ENCODE results near the gene CCDC183. TPM values are rescaled to one million over a fixed set of nuclear protein-coding genes. Genes with fewer than 3 reads are reported as not detected.

Gene CCDC183
- total RNA-seq, 2 donors from 2014 or later = 3.3 to 14.5 TPM

- H3K27ac ChIP-seq = peak overlapping the region in 3 of 4 donors; percentile 76 to 91 (median 87)
- WGBS, 2 donors = 70 to 78% methylated on average over 12 to 25 of the region's 25 CpGs
- no peak for ATAC-seq
Observed at GRCh38 chr9:136806631-136807201, 10.6 kb downstream of the CCDC183 start.

GRCh38 chr9:136807281-136808074 lies 11.3 kb downstream of the CCDC183 start, which contains the start of gene RABL6:
RABL6 (plus strand) TSS chr9:136807948; CDS start chr9:136808197, 249 bp downstream.
- peak; percentile 72 to 79 (median 78) for DNase-seq
- Histone ChIP-seq H3K4me3 (peak within 1 kb of the TSS; percentile 87 to 97), H3K27me3 (no peaks in the 10 kb centered on the region), H3K9me3 (no peaks in the 10 kb centered on the region), H3K4me1 (peaks cover 44% of the 10 kb centered on the region), H3K27ac (peak within 1 kb of the TSS; percentile 76 to 91 (median 88)), H3K36me3 (replicated peaks in 1 of 2; ENCODE audit: insufficient read depth in 1 of 2, low read depth in 2 of 2) (no peaks in the 10 kb centered on the region)
- intact Hi-C loops (cut with DNase I) = no loop called here
- TF ChIP-seq POLR2A (IDR thresholded peaks at IDR 0.05) = peak; percentile 16 to 69 (median 61)
- TF ChIP-seq, protein P1, sequence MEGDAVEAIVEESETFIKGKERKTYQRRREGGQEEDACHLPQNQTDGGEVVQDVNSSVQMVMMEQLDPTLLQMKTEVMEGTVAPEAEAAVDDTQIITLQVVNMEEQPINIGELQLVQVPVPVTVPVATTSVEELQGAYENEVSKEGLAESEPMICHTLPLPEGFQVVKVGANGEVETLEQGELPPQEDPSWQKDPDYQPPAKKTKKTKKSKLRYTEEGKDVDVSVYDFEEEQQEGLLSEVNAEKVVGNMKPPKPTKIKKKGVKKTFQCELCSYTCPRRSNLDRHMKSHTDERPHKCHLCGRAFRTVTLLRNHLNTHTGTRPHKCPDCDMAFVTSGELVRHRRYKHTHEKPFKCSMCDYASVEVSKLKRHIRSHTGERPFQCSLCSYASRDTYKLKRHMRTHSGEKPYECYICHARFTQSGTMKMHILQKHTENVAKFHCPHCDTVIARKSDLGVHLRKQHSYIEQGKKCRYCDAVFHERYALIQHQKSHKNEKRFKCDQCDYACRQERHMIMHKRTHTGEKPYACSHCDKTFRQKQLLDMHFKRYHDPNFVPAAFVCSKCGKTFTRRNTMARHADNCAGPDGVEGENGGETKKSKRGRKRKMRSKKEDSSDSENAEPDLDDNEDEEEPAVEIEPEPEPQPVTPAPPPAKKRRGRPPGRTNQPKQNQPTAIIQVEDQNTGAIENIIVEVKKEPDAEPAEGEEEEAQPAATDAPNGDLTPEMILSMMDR (IDR thresholded peaks at IDR 0.05) = peak in 2 of 7 experiments; percentile 3 to 26
- 0 to 4% methylated on average over 11 to 94 of the region's 96 CpGs for WGBS, 2 donors
- peak; percentile 92 for ATAC-seq

More at GRCh38 chr9:136806631-136807201, 10.6 kb downstream of the CCDC183 start:
- peaks cover 44% of the 10 kb centered on the region for H3K4me1 ChIP-seq
- H3K36me3 ChIP-seq (replicated peaks in 1 of 2; ENCODE audit: insufficient read depth in 1 of 2, low read depth in 2 of 2) = no peaks in the 10 kb centered on the region
- H3K9me3 ChIP-seq = no peaks in the 10 kb centered on the region
- peak in 2 of 4 donors; percentile 11 for DNase-seq
- peak overlapping the region in 1 of 2 donors; percentile 60 for H3K4me3 ChIP-seq
- H3K27me3 ChIP-seq = no peaks in the 10 kb centered on the region
- no peak for TF ChIP-seq POLR2A (IDR thresholded peaks at IDR 0.05)
- TF ChIP-seq, protein P1 (IDR thresholded peaks at IDR 0.05) = no peak
- intact Hi-C loops (cut with DNase I) = no loop called here

DNA sequence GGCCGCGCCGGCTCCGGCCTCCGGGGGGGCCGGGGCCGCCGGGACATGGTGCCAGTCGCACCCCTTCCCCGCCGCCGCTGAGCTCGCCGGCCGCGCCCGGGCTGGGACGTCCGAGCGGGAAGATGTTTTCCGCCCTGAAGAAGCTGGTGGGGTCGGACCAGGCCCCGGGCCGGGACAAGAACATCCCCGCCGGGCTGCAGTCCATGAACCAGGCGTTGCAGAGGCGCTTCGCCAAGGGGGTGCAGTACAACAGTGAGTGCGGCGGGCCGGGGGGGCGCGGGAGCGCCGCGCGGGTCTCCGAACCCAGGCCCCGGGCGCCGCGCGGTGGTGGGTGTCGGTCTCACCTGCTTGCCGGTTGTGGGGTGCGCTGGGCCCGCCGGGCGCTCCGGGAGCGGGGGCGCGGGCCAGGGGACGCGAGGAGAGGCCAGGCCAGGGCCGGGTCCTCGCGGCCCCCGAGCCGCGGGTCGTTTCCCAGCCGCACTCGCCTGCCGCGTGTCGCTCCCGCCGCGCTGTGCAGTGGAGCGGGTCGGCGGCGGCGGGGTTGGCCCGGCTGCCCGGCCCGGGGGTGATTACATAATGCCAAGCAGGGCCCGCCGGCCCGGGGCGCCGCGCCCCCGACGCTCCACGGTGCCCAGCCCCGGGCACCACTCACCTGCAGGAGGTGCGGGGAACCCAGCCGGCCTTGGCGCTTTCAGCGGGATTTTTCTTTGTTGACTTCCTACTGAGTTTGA lies 12.1 kb downstream of the CCDC183 start:
- intact Hi-C loops (cut with DNase I) = no loop called here
- Histone ChIP-seq H3K27me3 (no peaks in the 10 kb centered on the region), H3K4me3 (peak overlapping the region; percentile 87 to 97), H3K27ac (peak overlapping the region; percentile 76 to 91 (median 88)), H3K36me3 (replicated peaks in 1 of 2; ENCODE audit: insufficient read depth in 1 of 2, low read depth in 2 of 2) (no peaks in the 10 kb centered on the region), H3K4me1 (peaks cover 44% of the 10 kb centered on the region), H3K9me3 (no peaks in the 10 kb centered on the region)
- peak; percentile 37 for ATAC-seq
- WGBS, 2 donors = 0% methylated on average over 16 to 89 of the region's 93 CpGs
- TF ChIP-seq POLR2A (IDR thresholded peaks at IDR 0.05) = no peak
- TF ChIP-seq, protein P1 (IDR thresholded peaks at IDR 0.05) = peak in 1 of 7 experiments; percentile 15
- peak; percentile 35 to 63 (median 46) for DNase-seq

DNA sequence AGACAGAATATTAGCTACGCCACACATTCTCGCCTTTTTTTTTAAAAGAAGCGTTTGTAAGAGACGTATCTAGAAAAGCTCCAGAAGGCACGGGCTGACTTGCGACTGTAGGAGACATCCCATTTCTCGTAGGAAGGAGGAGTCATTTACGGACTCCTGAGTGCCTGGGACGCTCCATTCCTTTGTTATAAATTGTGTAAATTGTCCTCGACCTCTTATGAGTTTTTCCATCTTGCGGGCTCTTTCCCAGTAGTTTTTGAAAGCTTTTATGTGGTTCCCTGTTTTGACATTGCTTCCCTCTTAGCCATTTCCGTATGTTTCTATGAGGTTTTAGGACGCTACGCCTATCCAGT lies 12.6 kb downstream of the CCDC183 start:
- DNase-seq (no peak), ATAC-seq (no peak)
- intact Hi-C loops (cut with DNase I) = no loop called here
- WGBS, 2 donors = 2 to 4% methylated on average over 14 of the region's 14 CpGs
- no peaks in the 10 kb centered on the region for H3K9me3 ChIP-seq
- H3K4me3 ChIP-seq = peak overlapping the region; percentile 87 to 97
- peaks cover 44% of the 10 kb centered on the region for H3K4me1 ChIP-seq
- H3K36me3 ChIP-seq (replicated peaks in 1 of 2; ENCODE audit: insufficient read depth in 1 of 2, low read depth in 2 of 2) = no peaks in the 10 kb centered on the region
- no peak for TF ChIP-seq POLR2A (IDR thresholded peaks at IDR 0.05)
- TF ChIP-seq, protein P1 (IDR thresholded peaks at IDR 0.05) = no peak
- H3K27ac ChIP-seq = peak overlapping the region; percentile 76 to 91 (median 88)
- H3K27me3 ChIP-seq = no peaks in the 10 kb centered on the region

Measured in body of pancreas (tissue), 4 donors.